ENCODE measurements around the gene SEC22A.

SEC22A gene

GRCh38 chr3:123300583-123300982 lies 98.8 kb downstream of the SEC22A start:
- no peak overlapping the region for H3K9ac ChIP-seq (ENCODE audit: low read length)
- no peak overlapping the region for H3K27ac ChIP-seq (ENCODE audit: low read depth, low read length, poor library complexity, severe bottlenecking)

GRCh38 chr3:123301331-123302184 lies 99.8 kb downstream of the SEC22A start:
- Histone ChIP-seq H3K27ac (ENCODE audit: low read depth, low read length, poor library complexity, severe bottlenecking) (no peak overlapping the region), H3K9ac (ENCODE audit: low read length) (no peak overlapping the region), H3K9me2 (ENCODE audit: low read depth, low read length) (no peaks in the 10 kb centered on the region), H3F3A (ENCODE audit: insufficient read depth, low read length) (no peaks in the 10 kb centered on the region), H3K79me2 (ENCODE audit: insufficient read depth, low read length) (no peaks in the 10 kb centered on the region), H2AFZ (ENCODE audit: low read length) (no peak overlapping the region), H3K27me3 (ENCODE audit: insufficient read depth, low read length) (peaks cover 4% of the 10 kb centered on the region; the same call in 1 of the 2 replicates), H3K4me1 (ENCODE audit: insufficient read depth, low read length, severe bottlenecking) (no peaks in the 10 kb centered on the region), H3K9me3 (ENCODE audit: low read length) (no peaks in the 10 kb centered on the region), H4K20me1 (ENCODE audit: insufficient read depth, low read length) (no peaks in the 10 kb centered on the region), H3K36me3 (ENCODE audit: insufficient read depth, low read length) (no peaks in the 10 kb centered on the region), H3K4me2 (ENCODE audit: low read length) (no peak overlapping the region), H3K4me3 (ENCODE audit: low read depth, low read length, poor library complexity, severe bottlenecking) (no peak overlapping the region)
- TF ChIP-seq EZH2 (IDR thresholded peaks at IDR 0.05; ENCODE audit: borderline replicate concordance, low read length): no peak
- TF ChIP-seq, protein P1, sequence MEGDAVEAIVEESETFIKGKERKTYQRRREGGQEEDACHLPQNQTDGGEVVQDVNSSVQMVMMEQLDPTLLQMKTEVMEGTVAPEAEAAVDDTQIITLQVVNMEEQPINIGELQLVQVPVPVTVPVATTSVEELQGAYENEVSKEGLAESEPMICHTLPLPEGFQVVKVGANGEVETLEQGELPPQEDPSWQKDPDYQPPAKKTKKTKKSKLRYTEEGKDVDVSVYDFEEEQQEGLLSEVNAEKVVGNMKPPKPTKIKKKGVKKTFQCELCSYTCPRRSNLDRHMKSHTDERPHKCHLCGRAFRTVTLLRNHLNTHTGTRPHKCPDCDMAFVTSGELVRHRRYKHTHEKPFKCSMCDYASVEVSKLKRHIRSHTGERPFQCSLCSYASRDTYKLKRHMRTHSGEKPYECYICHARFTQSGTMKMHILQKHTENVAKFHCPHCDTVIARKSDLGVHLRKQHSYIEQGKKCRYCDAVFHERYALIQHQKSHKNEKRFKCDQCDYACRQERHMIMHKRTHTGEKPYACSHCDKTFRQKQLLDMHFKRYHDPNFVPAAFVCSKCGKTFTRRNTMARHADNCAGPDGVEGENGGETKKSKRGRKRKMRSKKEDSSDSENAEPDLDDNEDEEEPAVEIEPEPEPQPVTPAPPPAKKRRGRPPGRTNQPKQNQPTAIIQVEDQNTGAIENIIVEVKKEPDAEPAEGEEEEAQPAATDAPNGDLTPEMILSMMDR (IDR thresholded peaks at IDR 0.05; ENCODE audit: low read length): no peak

More at GRCh38 chr3:123300583-123300982, 98.8 kb downstream of the SEC22A start:
- no peaks in the 10 kb centered on the region for H3K4me1 ChIP-seq (ENCODE audit: insufficient read depth, low read length, severe bottlenecking)
- TF ChIP-seq, protein P1 (IDR thresholded peaks at IDR 0.05; ENCODE audit: low read length): no peak
- TF ChIP-seq EZH2 (IDR thresholded peaks at IDR 0.05; ENCODE audit: borderline replicate concordance, low read length): no peak
- no peaks in the 10 kb centered on the region for H3K36me3 ChIP-seq (ENCODE audit: insufficient read depth, low read length)
- no peak overlapping the region for H3K4me3 ChIP-seq (ENCODE audit: low read depth, low read length, poor library complexity, severe bottlenecking)
- no peaks in the 10 kb centered on the region for H3K9me3 ChIP-seq (ENCODE audit: low read length)
- no peaks in the 10 kb centered on the region for H3F3A ChIP-seq (ENCODE audit: insufficient read depth, low read length)
- H2AFZ ChIP-seq (ENCODE audit: low read length): no peak overlapping the region
- no peaks in the 10 kb centered on the region for H3K9me2 ChIP-seq (ENCODE audit: low read depth, low read length)
- H4K20me1 ChIP-seq (ENCODE audit: insufficient read depth, low read length): no peaks in the 10 kb centered on the region
- peaks cover 4% of the 10 kb centered on the region; the same call in 1 of the 2 replicates for H3K27me3 ChIP-seq (ENCODE audit: insufficient read depth, low read length)
- H3K79me2 ChIP-seq (ENCODE audit: insufficient read depth, low read length): no peaks in the 10 kb centered on the region
- H3K4me2 ChIP-seq (ENCODE audit: low read length): no peak overlapping the region

DNA sequence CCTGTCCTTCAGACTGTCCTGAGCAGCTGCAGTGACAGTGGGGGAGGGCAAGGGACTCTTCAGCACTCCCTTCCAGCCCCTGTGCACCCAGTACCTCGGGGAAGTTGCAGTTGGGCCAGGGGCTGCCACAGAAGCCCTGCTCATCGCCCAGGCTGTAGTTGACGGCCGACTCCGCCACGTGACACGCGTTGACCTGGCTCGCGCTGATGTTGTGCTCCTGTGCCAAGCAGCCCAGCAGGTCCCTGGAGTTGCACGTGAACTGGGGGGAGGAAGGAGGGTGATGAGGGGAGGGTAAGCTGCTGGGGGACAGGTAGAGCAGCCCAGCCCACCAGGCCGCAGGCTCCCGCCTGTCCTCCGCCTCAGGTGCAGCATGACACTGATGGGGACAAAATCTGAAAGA lies 101.2 kb downstream of the SEC22A start:
- Histone ChIP-seq H3K27ac (ENCODE audit: low read depth, low read length, poor library complexity, severe bottlenecking) (no peak overlapping the region), H3K9me2 (ENCODE audit: low read depth, low read length) (no peaks in the 10 kb centered on the region), H3K9me3 (ENCODE audit: low read length) (no peaks in the 10 kb centered on the region), H3K9ac (ENCODE audit: low read length) (no peak overlapping the region), H3K4me3 (ENCODE audit: low read depth, low read length, poor library complexity, severe bottlenecking) (no peak overlapping the region), H2AFZ (ENCODE audit: low read length) (no peak overlapping the region), H3F3A (ENCODE audit: insufficient read depth, low read length) (no peaks in the 10 kb centered on the region), H3K4me2 (ENCODE audit: low read length) (no peak overlapping the region), H4K20me1 (ENCODE audit: insufficient read depth, low read length) (no peaks in the 10 kb centered on the region), H3K4me1 (ENCODE audit: insufficient read depth, low read length, severe bottlenecking) (no peaks in the 10 kb centered on the region), H3K79me2 (ENCODE audit: insufficient read depth, low read length) (no peaks in the 10 kb centered on the region), H3K36me3 (ENCODE audit: insufficient read depth, low read length) (no peaks in the 10 kb centered on the region), H3K27me3 (ENCODE audit: insufficient read depth, low read length) (peaks cover 4% of the 10 kb centered on the region; the same call in 1 of the 2 replicates)
- TF ChIP-seq, protein P1 (IDR thresholded peaks at IDR 0.05; ENCODE audit: low read length): no peak
- TF ChIP-seq EZH2 (IDR thresholded peaks at IDR 0.05; ENCODE audit: borderline replicate concordance, low read length): no peak
